IMR-90 (cell line): Measurements from ENCODE around the gene EAF2.

Experiments
- BHLHE40 ChIP-seq: fragments of 150-350 bp; IDR thresholded peaks from 2 replicates; pipeline ENCODE4 v1.6.1; 2016; ENCODE audit warnings: mild to moderate bottlenecking, low read depth, low read length
- CEBPB ChIP-seq: IDR thresholded peaks from 2 replicates; pipeline ENCODE4 v1.6.1; 2012; ENCODE audit warnings: low read depth, low read length, improper control_type of control experiment
- FOS ChIP-seq: fragments of 150-350 bp; IDR thresholded peaks from 2 replicates; pipeline ENCODE4 v1.6.1; 2016; ENCODE audit warnings: low read depth, low read length
- MAFK ChIP-seq: IDR thresholded peaks from 2 replicates; pipeline ENCODE4 v1.6.1; 2012; ENCODE audit warnings: low read depth, low read length, improper control_type of control experiment
- MXI1 ChIP-seq: IDR thresholded peaks from 2 replicates; pipeline ENCODE4 v1.6.1; 2012; ENCODE audit warnings: low read depth, mild to moderate bottlenecking, low read length, moderate library complexity, borderline replicate concordance
- POLR2A ChIP-seq: IDR thresholded peaks from 2 replicates; pipeline ENCODE4 v1.6.1; 2012; ENCODE audit warnings: mild to moderate bottlenecking, low read depth, low read length
- RAD21 ChIP-seq: IDR thresholded peaks from 2 replicates; pipeline ENCODE4 v1.6.1; 2012; ENCODE audit warnings: low read length, improper control_type of control experiment
- RCOR1 ChIP-seq: IDR thresholded peaks from 2 replicates; pipeline ENCODE4 v1.6.1; 2012; ENCODE audit warnings: mild to moderate bottlenecking, low read length, improper control_type of control experiment; ENCODE audit not compliant: insufficient replicate concordance
- RFX5 ChIP-seq: IDR thresholded peaks from 2 replicates; pipeline ENCODE4 v1.8.0; 2012; ENCODE audit warnings: low read depth, mild to moderate bottlenecking, low read length, moderate library complexity
- SMC3 ChIP-seq: fragments of 150-350 bp; IDR thresholded peaks from 2 replicates; pipeline ENCODE4 v1.6.1; 2016; ENCODE audit warnings: low read depth, mild to moderate bottlenecking, antibody characterized with exemption, low read length, moderate library complexity
- TF ChIP-seq, protein P1 (sequence below): conservative IDR thresholded peaks from 2 replicates; pipeline ENCODE4 v1.5.1; 2012; ENCODE audit warnings: mild to moderate bottlenecking, low read depth, low read length, improper control_type of control experiment
- TF ChIP-seq, protein P2 (sequence below): fragments of 150-350 bp; IDR thresholded peaks from 2 replicates; pipeline ENCODE4 v1.6.1; 2017; ENCODE audit warnings: mild to moderate bottlenecking, antibody characterized with exemption, low read length, low read depth
- TF ChIP-seq, protein P3 (sequence below): fragments of 150-350 bp; IDR thresholded peaks from 2 replicates; pipeline ENCODE4 v1.6.1; 2016; ENCODE audit warnings: low read depth, mild to moderate bottlenecking, low read length, moderate library complexity, borderline replicate concordance

DNA sequence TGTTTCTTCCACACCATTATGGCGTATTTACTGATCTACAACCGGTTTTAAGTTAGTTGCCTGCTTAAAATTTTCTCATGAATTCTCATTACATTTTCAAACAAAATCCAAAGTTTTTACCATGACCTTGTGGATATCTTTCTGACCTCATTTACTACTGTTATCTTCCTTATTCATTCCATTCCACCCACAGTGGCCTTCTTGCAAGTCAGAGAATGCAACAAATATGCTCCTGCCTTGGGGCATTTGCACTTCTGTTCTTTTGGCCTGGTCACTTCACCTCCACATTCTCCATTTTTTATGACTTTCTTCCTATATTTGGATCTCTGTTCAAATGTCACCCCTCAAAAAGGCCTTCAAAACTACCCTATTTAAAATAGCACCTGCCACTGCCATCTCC, 50.4 kb downstream of the EAF2 start:
- TF ChIP-seq, protein P1, sequence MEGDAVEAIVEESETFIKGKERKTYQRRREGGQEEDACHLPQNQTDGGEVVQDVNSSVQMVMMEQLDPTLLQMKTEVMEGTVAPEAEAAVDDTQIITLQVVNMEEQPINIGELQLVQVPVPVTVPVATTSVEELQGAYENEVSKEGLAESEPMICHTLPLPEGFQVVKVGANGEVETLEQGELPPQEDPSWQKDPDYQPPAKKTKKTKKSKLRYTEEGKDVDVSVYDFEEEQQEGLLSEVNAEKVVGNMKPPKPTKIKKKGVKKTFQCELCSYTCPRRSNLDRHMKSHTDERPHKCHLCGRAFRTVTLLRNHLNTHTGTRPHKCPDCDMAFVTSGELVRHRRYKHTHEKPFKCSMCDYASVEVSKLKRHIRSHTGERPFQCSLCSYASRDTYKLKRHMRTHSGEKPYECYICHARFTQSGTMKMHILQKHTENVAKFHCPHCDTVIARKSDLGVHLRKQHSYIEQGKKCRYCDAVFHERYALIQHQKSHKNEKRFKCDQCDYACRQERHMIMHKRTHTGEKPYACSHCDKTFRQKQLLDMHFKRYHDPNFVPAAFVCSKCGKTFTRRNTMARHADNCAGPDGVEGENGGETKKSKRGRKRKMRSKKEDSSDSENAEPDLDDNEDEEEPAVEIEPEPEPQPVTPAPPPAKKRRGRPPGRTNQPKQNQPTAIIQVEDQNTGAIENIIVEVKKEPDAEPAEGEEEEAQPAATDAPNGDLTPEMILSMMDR: no peak
- TF ChIP-seq MAFK (no peak), FOS (no peak), RCOR1 (no peak), SMC3 (no peak), MXI1 (no peak), BHLHE40 (no peak), POLR2A (no peak), RFX5 (no peak), RAD21 (no peak), CEBPB (no peak)
- TF ChIP-seq, protein P2, sequence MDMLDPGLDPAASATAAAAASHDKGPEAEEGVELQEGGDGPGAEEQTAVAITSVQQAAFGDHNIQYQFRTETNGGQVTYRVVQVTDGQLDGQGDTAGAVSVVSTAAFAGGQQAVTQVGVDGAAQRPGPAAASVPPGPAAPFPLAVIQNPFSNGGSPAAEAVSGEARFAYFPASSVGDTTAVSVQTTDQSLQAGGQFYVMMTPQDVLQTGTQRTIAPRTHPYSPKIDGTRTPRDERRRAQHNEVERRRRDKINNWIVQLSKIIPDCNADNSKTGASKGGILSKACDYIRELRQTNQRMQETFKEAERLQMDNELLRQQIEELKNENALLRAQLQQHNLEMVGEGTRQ: no peak
- TF ChIP-seq, protein P3, sequence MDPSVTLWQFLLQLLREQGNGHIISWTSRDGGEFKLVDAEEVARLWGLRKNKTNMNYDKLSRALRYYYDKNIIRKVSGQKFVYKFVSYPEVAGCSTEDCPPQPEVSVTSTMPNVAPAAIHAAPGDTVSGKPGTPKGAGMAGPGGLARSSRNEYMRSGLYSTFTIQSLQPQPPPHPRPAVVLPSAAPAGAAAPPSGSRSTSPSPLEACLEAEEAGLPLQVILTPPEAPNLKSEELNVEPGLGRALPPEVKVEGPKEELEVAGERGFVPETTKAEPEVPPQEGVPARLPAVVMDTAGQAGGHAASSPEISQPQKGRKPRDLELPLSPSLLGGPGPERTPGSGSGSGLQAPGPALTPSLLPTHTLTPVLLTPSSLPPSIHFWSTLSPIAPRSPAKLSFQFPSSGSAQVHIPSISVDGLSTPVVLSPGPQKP: no peak
